Stimulated activated CD8-positive, alpha-beta memory T cell treated with anti-CD3 and anti-CD28 coated beads, Interleukin-12 subunit alpha, Interleukin-12 subunit beta, amount 100 ng/mL, for 4 hours (primary cell): ENCODE results near the gene UBE2D1.

ENCODE experiments used
- DNase-seq: peaks from one replicate; pipeline ENCODE4 v3.0.0-alpha.2; 2020; ENCODE audit warnings: low read depth

Gene UBE2D1

GRCh38 chr10:58341422-58341821 lies 6.6 kb downstream of the UBE2D1 start:
- no peak for DNase-seq

- no peak for DNase-seq
Measured at GRCh38 chr10:58341947-58342346, 7.1 kb downstream of the UBE2D1 start.

GRCh38 chr10:58347967-58348366 lies 13.2 kb downstream of the UBE2D1 start:
- DNase-seq = no peak

- no peak for DNase-seq
Measured at GRCh38 chr10:58348571-58349033, 13.8 kb downstream of the UBE2D1 start.

GRCh38 chr10:58350023-58350422 lies 15.2 kb downstream of the UBE2D1 start:
- DNase-seq = no peak

GRCh38 chr10:58350619-58351323 lies 16.0 kb downstream of the UBE2D1 start:
- DNase-seq = no peak

GRCh38 chr10:58351616-58352578 lies 17.1 kb downstream of the UBE2D1 start:
- no peak for DNase-seq

- no peak for DNase-seq
Measured at GRCh38 chr10:58352956-58353610, 18.3 kb downstream of the UBE2D1 start.

GRCh38 chr10:58356756-58357155 lies 21.9 kb downstream of the UBE2D1 start:
- DNase-seq = no peak

GRCh38 chr10:58358314-58358933 lies 23.6 kb downstream of the UBE2D1 start:
- DNase-seq = no peak

- no peak for DNase-seq
Measured at GRCh38 chr10:58358947-58359346, 24.1 kb downstream of the UBE2D1 start.

GRCh38 chr10:58359541-58359940 lies 24.7 kb downstream of the UBE2D1 start:
- DNase-seq = no peak

- DNase-seq = no peak
Measured at GRCh38 chr10:58360412-58361004, 25.7 kb downstream of the UBE2D1 start.

- no peak for DNase-seq
Measured at GRCh38 chr10:58361353-58361752, 26.5 kb downstream of the UBE2D1 start.

- DNase-seq = no peak
Measured at GRCh38 chr10:58362027-58362789, 27.4 kb downstream of the UBE2D1 start.

GRCh38 chr10:58367069-58367468 lies 32.3 kb downstream of the UBE2D1 start:
- DNase-seq = no peak

- no peak for DNase-seq
Measured at GRCh38 chr10:58371473-58371872, 36.7 kb downstream of the UBE2D1 start.

GRCh38 chr10:58372607-58373441 lies 38.0 kb downstream of the UBE2D1 start:
- DNase-seq = no peak

- DNase-seq = no peak
Measured at GRCh38 chr10:58373442-58373827, 38.6 kb downstream of the UBE2D1 start.

GRCh38 chr10:58382489-58382995 lies 47.7 kb downstream of the UBE2D1 start:
- no peak for DNase-seq
